ENCODE results near the gene PLA2G5.

DNA sequence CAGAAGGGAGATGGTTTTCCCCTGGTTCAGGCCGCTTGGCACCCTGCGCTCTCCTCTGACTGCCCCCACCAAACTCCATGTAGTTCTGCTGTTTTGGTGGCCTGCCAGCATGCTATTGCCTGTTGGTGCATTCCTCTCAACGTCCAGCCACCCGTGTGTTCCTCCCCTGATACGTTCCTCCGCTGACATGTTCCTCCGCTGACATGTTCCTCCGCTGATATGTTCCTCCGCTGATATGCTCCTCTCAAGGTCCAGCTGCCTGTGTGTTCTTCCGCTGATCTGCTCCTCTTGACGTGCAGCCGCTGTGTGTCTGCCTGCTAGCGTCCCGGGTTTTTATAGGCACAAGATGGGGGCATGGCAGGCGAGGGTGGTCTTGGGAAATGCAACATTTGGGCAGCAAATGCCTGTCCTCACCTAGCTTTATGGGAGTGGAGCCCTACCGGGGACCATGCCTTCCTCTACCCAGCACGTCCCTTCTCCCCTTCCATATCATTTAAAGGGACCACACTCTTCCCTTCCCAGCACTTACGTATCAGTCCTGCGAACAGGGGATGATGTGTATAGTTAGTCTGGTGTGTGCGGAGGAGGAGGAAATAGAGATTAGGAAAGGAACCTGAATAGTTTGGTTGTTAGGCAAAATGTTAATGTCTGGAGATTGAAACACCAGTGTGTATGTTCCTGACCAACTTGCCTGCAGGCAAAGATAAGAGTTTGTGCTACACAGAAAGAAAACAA lies 40.6 kb upstream of the PLA2G5 start:
- TF ChIP-seq, protein P1, sequence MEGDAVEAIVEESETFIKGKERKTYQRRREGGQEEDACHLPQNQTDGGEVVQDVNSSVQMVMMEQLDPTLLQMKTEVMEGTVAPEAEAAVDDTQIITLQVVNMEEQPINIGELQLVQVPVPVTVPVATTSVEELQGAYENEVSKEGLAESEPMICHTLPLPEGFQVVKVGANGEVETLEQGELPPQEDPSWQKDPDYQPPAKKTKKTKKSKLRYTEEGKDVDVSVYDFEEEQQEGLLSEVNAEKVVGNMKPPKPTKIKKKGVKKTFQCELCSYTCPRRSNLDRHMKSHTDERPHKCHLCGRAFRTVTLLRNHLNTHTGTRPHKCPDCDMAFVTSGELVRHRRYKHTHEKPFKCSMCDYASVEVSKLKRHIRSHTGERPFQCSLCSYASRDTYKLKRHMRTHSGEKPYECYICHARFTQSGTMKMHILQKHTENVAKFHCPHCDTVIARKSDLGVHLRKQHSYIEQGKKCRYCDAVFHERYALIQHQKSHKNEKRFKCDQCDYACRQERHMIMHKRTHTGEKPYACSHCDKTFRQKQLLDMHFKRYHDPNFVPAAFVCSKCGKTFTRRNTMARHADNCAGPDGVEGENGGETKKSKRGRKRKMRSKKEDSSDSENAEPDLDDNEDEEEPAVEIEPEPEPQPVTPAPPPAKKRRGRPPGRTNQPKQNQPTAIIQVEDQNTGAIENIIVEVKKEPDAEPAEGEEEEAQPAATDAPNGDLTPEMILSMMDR (IDR thresholded peaks at IDR 0.05; ENCODE audit: low read depth, low read length, poor library complexity, severe bottlenecking) = no peak
- no peak for TF ChIP-seq EZH2phosphoT487 (IDR thresholded peaks at IDR 0.05; ENCODE audit: borderline replicate concordance, low read length)
